ENCODE data around the gene HOXA9. TPM values are rescaled to one million over a fixed set of nuclear protein-coding genes. Genes with fewer than 3 reads are reported as not detected.

The HOXA9 gene
- total RNA-seq, 2 donors from 2014 or later: 14.7 to 57.0 TPM

- H3K27ac ChIP-seq: peak overlapping the region; percentile 96
- peak; percentile 59 for DNase-seq (ENCODE audit: low spot score)
- intact Hi-C loops (cut with DNase I): loop anchor here (5.0 kb wide), 1 partner anchor 965 kb away; the partner anchor contains the start of genes CBX3 and HNRNPA2B1
- H3K27me3 ChIP-seq (replicated peaks; ENCODE audit: insufficient read depth): no peaks in the 10 kb centered on the region
- H3K4me3 ChIP-seq: peak overlapping the region; percentile 61 to 80
- WGBS: 5% methylated on average over 50 of the region's 50 CpGs
- TF ChIP-seq POLR2AphosphoS5 (IDR thresholded peaks at IDR 0.05): peak; percentile 9
- TF ChIP-seq CTCF (IDR thresholded peaks at IDR 0.05): no peak
- TF ChIP-seq POLR2A (IDR thresholded peaks at IDR 0.05): peak; percentile 11
- no peaks in the 10 kb centered on the region for H3K4me1 ChIP-seq (replicated peaks)
- H3K9me3 ChIP-seq: no peaks in the 10 kb centered on the region
- H3K36me3 ChIP-seq: no peaks in the 10 kb centered on the region
These were observed 1.5 kb upstream of the HOXA9 start for GRCh38 chr7:27166531-27167505.

GRCh38 chr7:27165996-27166530, 726 bp upstream of the HOXA9 start:
- Histone ChIP-seq H3K27me3 (replicated peaks; ENCODE audit: insufficient read depth) (no peaks in the 10 kb centered on the region), H3K4me1 (replicated peaks) (no peaks in the 10 kb centered on the region), H3K27ac (peak overlapping the region; percentile 96), H3K36me3 (no peaks in the 10 kb centered on the region), H3K4me3 (peak overlapping the region; percentile 61 to 80), H3K9me3 (no peaks in the 10 kb centered on the region)
- DNase-seq (ENCODE audit: low spot score): peak; percentile 81
- TF ChIP-seq POLR2A (IDR thresholded peaks at IDR 0.05) (peak; percentile 13), CTCF (IDR thresholded peaks at IDR 0.05) (peak in 1 of 4 experiments; percentile 9), POLR2AphosphoS5 (IDR thresholded peaks at IDR 0.05) (no peak)
- intact Hi-C loops (cut with DNase I): loop anchor here (5.0 kb wide), 1 partner anchor 964 kb away; the partner anchor contains the start of genes CBX3 and HNRNPA2B1
- WGBS: 4% methylated on average over 27 of the region's 46 CpGs

DNA sequence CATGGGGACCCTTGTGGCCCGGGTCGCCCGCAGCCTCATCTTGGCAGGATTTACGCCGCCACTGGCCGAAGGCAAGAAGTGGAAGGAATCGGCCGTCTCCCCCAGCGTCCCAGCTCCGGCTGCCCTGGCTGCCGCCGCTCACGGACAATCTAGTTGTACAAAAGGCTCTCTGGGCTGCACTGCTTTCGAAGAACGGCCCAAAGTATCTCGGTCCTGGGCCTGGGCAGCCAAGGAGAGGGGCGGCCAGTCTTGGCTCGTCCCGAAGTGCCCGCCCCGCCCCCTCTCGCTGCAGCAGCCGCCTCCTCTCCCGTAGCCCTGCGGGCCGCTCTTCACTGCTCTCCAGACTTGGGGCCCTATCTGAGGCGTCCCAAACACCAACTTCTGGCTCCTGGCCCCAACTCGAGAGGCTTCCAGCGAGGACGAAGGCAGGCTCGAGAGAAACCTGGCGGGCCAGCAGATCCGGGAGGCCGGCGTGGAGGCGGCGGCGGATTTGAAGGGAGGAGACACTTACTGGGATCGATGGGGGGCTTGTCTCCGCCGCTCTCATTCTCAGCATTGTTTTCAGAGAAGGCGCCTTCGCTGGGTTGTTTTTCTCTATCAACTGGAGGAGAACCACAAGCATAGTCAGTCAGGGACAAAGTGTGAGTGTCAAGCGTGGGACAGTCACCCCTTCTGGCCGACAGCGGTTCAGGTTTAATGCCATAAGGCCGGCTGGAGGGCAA, 809 bp downstream of the HOXA9 start:
- H3K36me3 ChIP-seq: no peaks in the 10 kb centered on the region
- intact Hi-C loops (cut with DNase I): loop anchor here (5.0 kb wide), 1 partner anchor 962 kb away; the partner anchor contains the start of genes CBX3 and HNRNPA2B1
- WGBS: 4% methylated on average over 47 of the region's 47 CpGs
- DNase-seq (ENCODE audit: low spot score): peak; percentile 58
- H3K27ac ChIP-seq: peak overlapping the region; percentile 96
- H3K9me3 ChIP-seq: no peaks in the 10 kb centered on the region
- H3K27me3 ChIP-seq (replicated peaks; ENCODE audit: insufficient read depth): no peaks in the 10 kb centered on the region
- H3K4me1 ChIP-seq (replicated peaks): no peaks in the 10 kb centered on the region
- TF ChIP-seq POLR2AphosphoS5 (IDR thresholded peaks at IDR 0.05) (peak; percentile 14), CTCF (IDR thresholded peaks at IDR 0.05) (peak in 2 of 4 experiments; percentile 8 to 25), POLR2A (IDR thresholded peaks at IDR 0.05) (no peak)
- peak overlapping the region; percentile 61 to 80 for H3K4me3 ChIP-seq

DNA sequence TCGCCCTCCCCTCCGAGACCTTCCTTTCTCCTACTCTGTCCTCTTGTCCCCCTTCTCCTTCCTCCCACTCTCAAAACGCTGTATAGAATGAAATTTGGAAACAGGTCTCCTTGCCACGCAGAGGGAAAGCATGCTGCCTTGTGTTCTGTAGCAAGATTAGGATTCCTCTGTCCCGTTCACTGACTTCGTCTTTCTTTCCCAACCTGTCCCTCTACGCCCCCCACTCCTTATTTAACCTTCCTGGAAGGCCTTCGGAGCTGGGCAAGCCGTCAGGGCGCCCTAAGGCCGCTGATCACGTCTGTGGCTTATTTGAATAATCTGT, 1.3 kb downstream of the HOXA9 start:
- peak overlapping the region; percentile 61 to 80 for H3K4me3 ChIP-seq
- no peaks in the 10 kb centered on the region for H3K27me3 ChIP-seq (replicated peaks; ENCODE audit: insufficient read depth)
- no peak for TF ChIP-seq POLR2A (IDR thresholded peaks at IDR 0.05)
- TF ChIP-seq POLR2AphosphoS5 (IDR thresholded peaks at IDR 0.05): no peak
- no peak for TF ChIP-seq CTCF (IDR thresholded peaks at IDR 0.05)
- H3K27ac ChIP-seq: peak overlapping the region; percentile 96
- intact Hi-C loops (cut with DNase I): no loop called here
- H3K36me3 ChIP-seq: no peaks in the 10 kb centered on the region
- DNase-seq (ENCODE audit: low spot score): no peak
- H3K4me1 ChIP-seq (replicated peaks): no peaks in the 10 kb centered on the region
- no peaks in the 10 kb centered on the region for H3K9me3 ChIP-seq
- 13% methylated on average over 12 of the region's 12 CpGs for WGBS
